ENCODE data around the gene DPH2. TPM values are rescaled to one million over a fixed set of nuclear protein-coding genes. Genes with fewer than 3 reads are reported as not detected.

The DPH2 gene
- total RNA-seq, 1 donor from 2014 or later, result 31.9 TPM

DNA sequence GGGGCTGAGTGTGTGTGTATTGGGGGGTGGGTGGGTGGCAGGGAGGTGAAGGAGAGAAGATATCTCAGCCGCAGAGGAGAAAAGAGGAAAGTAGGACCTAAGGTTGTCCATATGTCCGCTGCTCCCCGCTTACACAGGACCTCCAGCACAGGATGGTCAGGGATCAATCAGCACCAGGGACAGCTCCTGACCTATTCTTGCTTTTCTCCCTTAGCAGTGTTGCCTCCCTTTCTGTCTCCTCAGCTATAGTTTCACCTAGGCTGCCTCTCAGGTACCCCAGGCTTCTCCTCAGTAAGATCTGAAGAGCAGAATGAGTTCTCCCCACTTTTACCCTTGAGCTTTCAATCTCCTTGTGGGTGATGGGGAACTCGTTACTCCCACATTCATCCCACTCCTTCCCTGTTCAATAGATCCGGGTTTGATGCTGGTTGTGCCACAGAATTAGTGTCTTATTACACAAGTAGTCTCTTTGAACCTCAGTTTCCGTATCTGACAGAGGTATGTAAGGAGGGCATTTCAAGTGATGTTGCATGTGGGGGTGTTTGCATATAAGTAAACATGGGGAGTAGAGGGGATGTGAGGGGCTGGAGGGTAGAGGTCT is 1.4 kb upstream of the DPH2 start:
- DNase-seq (ENCODE audit: low read depth) (no peak), FAIRE-seq (peak; percentile 91)
- TF ChIP-seq, protein P1, sequence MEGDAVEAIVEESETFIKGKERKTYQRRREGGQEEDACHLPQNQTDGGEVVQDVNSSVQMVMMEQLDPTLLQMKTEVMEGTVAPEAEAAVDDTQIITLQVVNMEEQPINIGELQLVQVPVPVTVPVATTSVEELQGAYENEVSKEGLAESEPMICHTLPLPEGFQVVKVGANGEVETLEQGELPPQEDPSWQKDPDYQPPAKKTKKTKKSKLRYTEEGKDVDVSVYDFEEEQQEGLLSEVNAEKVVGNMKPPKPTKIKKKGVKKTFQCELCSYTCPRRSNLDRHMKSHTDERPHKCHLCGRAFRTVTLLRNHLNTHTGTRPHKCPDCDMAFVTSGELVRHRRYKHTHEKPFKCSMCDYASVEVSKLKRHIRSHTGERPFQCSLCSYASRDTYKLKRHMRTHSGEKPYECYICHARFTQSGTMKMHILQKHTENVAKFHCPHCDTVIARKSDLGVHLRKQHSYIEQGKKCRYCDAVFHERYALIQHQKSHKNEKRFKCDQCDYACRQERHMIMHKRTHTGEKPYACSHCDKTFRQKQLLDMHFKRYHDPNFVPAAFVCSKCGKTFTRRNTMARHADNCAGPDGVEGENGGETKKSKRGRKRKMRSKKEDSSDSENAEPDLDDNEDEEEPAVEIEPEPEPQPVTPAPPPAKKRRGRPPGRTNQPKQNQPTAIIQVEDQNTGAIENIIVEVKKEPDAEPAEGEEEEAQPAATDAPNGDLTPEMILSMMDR (IDR thresholded peaks at IDR 0.05; ENCODE audit: insufficient read depth, low read length, severe bottlenecking), result no peak
- Histone ChIP-seq H3K27me3 (ENCODE audit: control insufficient read depth, insufficient read depth, low read length) (no peaks in the 10 kb centered on the region), H3K4me3 (ENCODE audit: low read depth, low read length) (no peak overlapping the region), H3K36me3 (ENCODE audit: control insufficient read depth, insufficient read depth, low read length) (peaks cover 21% of the 10 kb centered on the region)

DNA sequence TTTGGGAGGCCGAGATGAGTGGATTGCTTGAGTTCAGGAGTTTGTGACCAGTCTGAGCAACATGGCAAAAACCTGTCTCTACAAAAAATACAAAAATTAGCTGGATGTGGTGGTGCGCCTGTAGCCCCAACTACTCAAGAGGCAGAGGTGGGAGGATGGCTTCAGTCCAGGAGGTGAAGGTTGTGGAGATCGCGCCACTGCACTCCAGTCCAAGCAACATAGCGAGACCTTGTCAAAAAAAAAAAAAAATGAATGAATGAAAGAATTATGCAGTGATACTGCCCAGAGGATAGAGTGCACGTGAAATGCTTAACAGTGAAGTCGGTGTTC is 429 bp upstream of the DPH2 start:
- TF ChIP-seq, protein P1 (IDR thresholded peaks at IDR 0.05; ENCODE audit: insufficient read depth, low read length, severe bottlenecking), result no peak
- no peak for FAIRE-seq
- H3K27me3 ChIP-seq (ENCODE audit: control insufficient read depth, insufficient read depth, low read length), result no peaks in the 10 kb centered on the region
- no peak for DNase-seq (ENCODE audit: low read depth)
- H3K36me3 ChIP-seq (ENCODE audit: control insufficient read depth, insufficient read depth, low read length), result peaks cover 20% of the 10 kb centered on the region
- no peak overlapping the region for H3K4me3 ChIP-seq (ENCODE audit: low read depth, low read length)

DNA sequence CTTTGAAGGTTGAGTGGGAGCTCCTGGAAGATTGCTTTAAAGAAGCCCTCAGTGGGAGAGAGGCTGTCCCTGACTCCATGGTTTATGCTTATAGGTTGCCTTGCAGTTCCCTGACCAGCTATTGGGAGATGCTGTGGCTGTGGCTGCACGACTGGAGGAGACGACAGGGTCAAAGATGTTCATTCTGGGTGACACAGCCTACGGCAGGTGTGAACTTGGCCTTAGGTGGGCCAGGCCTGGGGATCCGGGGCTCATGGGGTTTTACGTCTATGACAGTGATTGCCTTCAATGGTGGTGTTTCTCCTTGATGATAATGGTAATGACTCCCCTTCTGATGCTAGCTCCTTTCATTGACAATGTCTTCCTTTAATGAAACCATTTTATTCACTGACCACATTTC is 692 bp downstream of the DPH2 start:
- FAIRE-seq (no peak), DNase-seq (ENCODE audit: low read depth) (no peak)
- no peaks in the 10 kb centered on the region for H3K27me3 ChIP-seq (ENCODE audit: control insufficient read depth, insufficient read depth, low read length)
- H3K4me3 ChIP-seq (ENCODE audit: low read depth, low read length), result peak overlapping the region; percentile 74
- TF ChIP-seq, protein P1 (IDR thresholded peaks at IDR 0.05; ENCODE audit: insufficient read depth, low read length, severe bottlenecking), result no peak
- H3K36me3 ChIP-seq (ENCODE audit: control insufficient read depth, insufficient read depth, low read length), result peaks cover 20% of the 10 kb centered on the region

DNA sequence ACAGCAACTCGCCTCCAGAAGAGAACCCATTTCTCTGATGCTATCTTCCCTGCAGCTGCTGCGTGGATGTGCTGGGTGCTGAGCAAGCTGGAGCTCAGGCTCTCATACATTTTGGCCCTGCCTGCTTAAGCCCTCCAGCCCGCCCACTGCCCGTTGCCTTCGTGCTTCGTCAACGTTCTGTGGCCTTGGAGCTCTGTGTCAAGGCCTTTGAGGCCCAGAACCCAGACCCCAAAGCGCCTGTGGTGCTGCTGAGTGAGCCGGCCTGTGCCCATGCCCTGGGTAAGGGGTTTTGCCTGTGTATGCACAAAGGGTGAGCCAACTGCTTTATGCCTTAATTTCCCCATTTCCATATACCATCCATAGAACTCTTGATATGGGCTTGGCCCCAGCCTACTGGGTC is 1.1 kb downstream of the DPH2 start:
- FAIRE-seq, result no peak
- H3K36me3 ChIP-seq (ENCODE audit: control insufficient read depth, insufficient read depth, low read length), result peaks cover 17% of the 10 kb centered on the region
- H3K4me3 ChIP-seq (ENCODE audit: low read depth, low read length), result no peak overlapping the region
- TF ChIP-seq, protein P1 (IDR thresholded peaks at IDR 0.05; ENCODE audit: insufficient read depth, low read length, severe bottlenecking), result no peak
- no peaks in the 10 kb centered on the region for H3K27me3 ChIP-seq (ENCODE audit: control insufficient read depth, insufficient read depth, low read length)
- no peak for DNase-seq (ENCODE audit: low read depth)

DNA sequence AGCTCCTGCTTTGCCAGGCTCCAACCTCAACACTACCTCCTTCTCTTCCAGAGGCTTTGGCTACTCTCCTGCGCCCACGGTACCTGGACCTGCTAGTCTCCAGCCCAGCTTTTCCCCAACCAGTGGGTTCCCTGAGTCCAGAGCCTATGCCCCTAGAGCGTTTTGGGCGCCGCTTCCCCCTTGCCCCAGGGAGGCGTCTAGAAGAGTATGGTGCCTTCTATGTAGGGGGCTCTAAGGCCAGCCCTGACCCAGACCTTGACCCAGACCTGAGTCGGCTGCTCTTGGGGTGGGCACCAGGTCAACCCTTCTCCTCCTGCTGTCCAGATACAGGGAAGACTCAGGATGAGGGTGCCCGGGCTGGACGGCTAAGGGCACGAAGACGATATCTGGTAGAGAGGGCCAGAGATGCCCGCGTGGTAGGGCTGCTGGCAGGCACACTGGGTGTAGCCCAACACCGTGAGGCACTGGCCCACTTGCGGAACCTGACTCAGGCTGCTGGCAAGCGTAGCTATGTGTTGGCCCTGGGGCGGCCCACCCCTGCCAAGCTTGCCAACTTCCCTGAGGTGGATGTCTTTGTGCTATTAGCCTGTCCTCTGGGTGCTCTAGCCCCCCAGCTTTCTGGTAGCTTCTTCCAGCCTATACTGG is 1.6 kb downstream of the DPH2 start:
- peaks cover 20% of the 10 kb centered on the region for H3K36me3 ChIP-seq (ENCODE audit: control insufficient read depth, insufficient read depth, low read length)
- no peak overlapping the region for H3K4me3 ChIP-seq (ENCODE audit: low read depth, low read length)
- no peaks in the 10 kb centered on the region for H3K27me3 ChIP-seq (ENCODE audit: control insufficient read depth, insufficient read depth, low read length)
- TF ChIP-seq, protein P1 (IDR thresholded peaks at IDR 0.05; ENCODE audit: insufficient read depth, low read length, severe bottlenecking), result no peak
- FAIRE-seq (no peak), DNase-seq (ENCODE audit: low read depth) (no peak)

DNA sequence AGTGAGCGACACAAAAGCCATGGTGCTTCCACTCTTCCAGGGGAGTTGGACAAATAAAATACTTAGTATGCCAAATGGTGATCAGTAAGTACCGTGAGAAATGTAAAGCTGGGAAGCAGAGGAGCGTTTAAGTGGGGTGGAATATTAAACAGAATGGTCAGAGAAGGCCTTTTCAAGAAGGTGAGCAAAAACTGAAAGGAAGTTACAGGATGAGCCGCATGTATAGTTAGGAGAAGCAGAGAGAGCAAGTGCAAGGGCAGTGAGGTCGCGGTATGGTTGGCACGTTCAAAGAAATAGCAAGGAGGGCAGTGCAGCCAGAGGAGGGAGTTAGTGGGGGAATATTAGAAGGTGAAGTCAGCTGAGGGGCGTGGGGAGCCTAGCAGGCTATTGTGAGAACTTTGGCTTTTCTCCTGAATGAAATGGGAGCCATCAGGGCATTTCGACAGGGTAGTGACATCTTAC is 4.2 kb downstream of the DPH2 start:
- no peak for DNase-seq (ENCODE audit: low read depth)
- TF ChIP-seq, protein P1 (IDR thresholded peaks at IDR 0.05; ENCODE audit: insufficient read depth, low read length, severe bottlenecking), result no peak
- Histone ChIP-seq H3K27me3 (ENCODE audit: control insufficient read depth, insufficient read depth, low read length) (no peaks in the 10 kb centered on the region), H3K4me3 (ENCODE audit: low read depth, low read length) (peak overlapping the region; percentile 92), H3K36me3 (ENCODE audit: control insufficient read depth, insufficient read depth, low read length) (peaks cover 25% of the 10 kb centered on the region)
- no peak for FAIRE-seq
